NCI-H2107 treated with DMSO at 0.1 percent for 48 hours (cell line): ENCODE data around the gene SYT17.

Source experiments
- DNase-seq: peaks from one replicate; lab custom pipeline; 2025; ENCODE audit not compliant: unreplicated experiment; lab: John Stamatoyannopoulos, UW

SYT17 gene

DNA sequence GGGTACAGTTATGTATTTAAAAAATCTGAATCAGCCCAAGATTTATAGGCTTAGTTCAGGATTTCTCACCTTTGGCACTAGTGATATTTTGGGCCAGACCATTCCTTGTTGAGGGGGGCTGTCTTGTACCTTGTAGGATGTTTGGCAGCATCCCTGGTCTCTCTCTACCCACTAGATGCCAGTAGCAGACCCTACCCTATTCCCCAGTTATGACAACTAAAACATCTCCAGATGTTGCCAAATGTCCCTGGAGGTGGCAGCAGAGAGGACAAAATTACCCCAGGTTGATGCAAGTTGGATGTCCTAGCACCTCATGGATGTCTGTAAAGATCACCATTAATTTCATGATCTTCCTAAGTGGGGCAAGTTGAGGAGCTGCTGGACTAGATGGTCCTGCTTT, 45.8 kb downstream of the SYT17 start:
- no peak for DNase-seq

DNA sequence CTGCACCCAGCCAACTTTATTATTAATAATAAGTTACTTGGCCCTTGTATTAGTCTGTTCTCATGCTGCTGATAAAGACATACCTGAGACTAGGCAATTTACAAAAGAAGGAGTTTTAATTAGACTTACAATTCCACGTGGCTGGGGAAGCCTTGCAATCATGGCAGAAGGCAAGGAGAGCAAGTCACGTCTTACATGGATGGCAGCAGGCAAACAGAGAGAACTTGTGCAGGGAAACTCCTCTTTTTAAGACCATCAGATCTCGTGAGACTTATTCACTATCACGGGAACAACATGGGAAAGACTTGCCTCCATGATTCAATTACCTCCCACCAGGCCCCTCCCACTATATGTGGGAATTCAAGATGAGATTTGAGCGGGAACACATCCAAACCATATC, 47.7 kb downstream of the SYT17 start:
- no peak for DNase-seq

DNA sequence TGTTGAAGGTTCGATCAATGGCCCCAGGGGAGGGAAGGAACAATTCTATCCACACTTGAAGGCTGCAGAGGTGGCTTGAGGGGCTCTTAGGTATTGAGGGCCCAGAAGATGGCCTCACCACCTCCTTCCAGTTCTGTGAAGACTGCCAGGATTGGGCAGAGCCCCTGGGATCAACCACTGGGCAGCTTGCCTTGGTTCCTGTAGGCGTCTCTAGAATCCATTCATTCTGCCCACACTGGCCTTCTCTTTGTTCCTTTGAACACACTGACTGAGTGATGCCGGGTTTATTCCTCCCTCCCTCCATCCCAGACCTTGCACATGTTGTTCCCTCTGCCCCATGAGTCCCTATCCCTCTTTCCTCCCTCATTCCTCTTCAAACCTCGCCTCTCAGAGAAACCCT, 50.5 kb downstream of the SYT17 start:
- no peak for DNase-seq

DNA sequence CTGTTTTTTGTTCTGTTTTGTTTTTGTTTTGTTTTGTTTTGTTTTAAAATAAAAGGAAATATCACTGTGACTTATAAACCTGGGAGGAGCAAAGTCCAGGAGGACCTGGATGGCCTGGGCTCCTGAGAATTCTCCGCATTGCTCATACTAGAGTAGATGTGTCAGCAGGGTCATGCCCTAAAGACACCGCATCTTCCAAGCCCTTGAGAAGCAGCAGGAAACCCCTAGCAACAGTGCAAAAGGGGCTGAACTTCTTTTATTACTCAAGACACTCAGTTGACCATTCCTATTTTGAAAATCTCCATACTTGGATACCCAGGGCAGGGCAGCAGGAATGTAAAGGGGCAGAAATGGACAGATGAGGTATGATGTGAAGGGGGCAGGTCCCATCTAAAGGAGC, 51.8 kb downstream of the SYT17 start:
- no peak for DNase-seq

DNA sequence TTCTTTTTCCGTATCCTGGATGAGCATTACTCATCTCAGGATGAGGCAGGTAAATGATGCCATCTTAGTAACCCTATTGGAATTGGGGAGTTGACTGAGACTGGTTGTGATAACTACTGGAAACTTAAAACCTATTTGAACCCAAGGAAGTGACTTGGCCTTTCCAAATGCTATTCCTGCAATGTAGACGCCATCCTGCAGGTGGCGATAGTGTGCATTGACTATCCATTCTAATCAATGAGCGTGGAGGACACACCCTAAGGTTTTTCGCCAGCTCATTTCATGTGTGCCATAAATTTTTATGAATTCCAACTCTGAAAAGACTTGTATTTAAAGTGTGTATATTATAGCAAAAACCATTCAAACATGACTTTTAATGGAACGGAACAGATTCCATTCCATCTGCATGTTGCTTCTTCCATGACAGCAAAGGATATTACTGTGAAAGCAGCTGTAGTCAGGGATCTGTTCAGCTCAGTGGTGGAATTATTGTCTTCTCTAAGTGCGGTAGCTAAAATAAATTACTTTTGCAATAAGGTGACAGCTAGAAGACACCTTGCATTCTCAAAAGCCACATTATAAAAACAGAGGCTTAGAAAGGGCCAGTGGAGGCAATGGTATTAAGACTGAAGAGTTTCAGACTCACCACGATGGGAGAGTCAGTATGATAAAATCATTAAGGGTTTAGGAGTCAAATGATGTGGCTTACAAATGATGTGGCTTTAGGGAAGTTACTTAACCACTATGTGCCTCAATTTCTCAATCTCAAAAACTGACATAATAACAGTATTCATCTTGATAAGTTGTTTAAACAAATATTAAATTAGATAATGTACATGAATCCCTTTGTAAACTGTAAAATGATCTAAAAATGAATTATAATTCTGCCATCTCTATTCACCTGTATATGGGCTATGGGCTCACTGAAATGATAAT, 55.5 kb downstream of the SYT17 start:
- no peak for DNase-seq

DNA sequence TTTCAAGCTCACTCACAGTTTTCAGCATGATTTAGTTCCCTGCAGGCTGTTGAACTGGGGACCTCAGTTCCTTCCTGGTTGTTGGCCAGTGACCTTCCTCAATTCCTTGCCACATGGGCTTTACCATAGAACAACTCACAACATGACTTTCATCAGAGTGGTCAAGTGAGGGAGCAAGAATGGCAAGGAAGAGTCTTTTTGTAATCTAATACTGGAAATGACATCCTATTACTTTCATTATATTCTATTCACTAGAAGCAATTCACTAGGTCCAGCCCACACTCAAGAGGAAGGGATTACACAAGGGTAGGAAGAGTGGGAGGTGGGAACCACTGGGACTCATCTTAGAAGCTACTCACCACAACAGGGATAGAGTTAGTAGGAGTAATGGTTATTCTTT, 57.6 kb downstream of the SYT17 start:
- DNase-seq = no peak

DNA sequence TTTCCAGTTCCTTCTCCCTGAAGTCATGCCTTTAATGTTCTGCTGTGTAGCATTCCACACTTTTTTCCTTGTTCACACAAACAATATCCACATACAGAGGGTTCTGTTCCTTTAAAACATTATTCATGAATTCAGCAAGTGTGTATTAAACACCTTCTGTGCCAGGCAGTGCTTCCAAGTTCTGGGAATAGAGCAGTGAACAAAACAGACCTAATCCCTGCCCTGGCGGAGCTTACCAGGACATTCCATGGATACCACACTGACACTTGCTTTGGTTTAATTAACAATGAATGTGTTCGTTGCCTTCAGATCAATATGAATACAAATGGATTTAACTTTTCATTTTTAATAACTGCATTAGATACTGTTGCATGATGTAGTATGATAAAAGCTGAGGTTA, 59.6 kb downstream of the SYT17 start:
- no peak for DNase-seq

DNA sequence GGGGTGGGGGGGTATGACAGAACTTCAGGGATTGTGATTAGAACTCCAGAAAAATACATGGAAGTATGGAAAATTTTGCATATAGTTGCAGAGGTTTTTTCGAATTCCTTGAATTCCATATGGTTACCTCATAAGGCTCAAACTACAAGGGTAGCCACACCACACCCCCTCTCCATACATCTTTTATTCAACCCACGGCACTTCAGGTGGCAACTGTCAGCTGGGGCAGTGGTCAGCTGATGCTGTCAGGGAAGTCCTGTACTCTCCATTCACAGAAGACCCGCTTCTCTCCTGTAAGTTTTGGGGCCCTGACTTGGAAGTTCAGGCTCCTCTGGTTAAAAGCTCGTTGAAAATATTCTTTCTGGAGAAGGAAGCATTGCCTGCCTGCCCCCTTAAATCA, 60.0 kb downstream of the SYT17 start:
- no peak for DNase-seq

DNA sequence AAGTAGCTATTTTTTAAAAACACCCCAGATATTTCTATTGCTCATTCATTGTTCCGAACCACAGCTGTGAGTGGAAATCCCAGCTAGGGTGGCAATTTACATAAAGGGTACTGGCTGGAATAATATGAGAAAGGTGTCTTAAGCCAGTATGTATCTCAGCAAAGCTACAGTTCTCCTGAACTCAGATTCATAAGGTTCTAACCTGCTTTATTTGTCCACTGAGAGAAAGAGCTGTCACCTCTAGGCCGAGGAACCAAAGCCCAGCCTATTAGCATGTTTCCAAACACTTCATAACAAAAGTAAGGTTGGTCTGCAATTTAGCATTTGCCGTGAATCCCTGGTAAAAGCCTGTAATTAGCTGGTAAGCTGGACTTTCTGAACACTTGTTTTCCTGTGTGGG, 60.5 kb downstream of the SYT17 start:
- DNase-seq = no peak

DNA sequence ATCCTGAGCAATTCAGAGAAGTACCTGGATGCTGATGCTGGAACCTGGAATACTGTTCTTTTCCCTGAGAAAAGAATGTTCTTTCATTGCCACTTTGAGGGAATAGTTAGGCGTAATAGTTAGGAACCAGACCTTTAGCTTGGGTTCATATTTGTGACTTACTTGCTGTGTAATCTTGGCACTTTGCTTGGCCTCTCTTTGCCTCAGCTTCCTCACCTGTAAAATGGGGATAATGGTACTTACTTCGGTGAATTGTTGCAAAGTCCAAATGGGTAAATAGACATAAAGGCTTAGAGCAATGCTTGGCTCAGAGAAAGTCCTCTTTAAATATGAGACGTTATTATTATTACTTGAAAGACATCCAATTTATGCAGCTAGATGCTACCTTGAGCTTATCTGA, 62.5 kb downstream of the SYT17 start:
- DNase-seq = no peak

DNA sequence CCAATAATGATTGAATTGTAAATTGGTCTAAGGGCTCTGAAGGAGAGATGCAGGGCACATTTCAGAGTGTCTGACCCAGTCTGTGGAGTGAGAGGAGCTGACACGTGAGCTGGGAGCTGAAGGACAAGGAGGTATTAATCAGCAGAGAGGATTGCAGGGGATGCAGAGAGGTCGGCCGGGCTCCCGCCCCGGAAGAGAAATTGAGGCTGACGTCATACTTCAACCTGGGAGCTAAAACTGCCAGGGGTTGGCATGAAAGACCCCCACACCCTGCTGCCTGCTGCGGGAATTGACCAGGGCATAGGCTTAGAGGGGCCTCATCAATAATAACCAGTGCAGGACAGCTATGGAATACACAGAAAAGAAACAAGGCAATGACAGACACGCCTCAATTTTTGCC, 63.8 kb downstream of the SYT17 start:
- DNase-seq = no peak

DNA sequence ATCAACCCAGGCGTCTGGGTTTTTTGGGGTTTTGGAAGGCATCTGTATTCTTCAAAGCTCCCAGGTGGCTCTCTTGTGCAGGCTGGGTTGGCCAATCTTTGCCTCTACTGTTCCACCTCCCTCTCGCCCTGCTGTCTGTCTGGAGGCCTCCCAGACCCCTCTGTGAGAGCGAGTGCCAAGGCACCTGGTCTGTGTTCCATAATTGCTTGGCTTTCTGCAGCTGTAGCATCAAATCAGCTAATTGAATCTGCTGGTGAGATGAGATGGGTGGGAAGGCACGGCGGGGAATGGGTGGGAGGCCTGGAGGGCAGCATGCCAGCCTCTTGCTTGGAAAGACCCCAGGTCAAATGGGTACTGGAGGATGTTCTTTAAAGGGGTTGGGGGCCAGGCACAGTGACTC, 64.9 kb downstream of the SYT17 start:
- DNase-seq = no peak

DNA sequence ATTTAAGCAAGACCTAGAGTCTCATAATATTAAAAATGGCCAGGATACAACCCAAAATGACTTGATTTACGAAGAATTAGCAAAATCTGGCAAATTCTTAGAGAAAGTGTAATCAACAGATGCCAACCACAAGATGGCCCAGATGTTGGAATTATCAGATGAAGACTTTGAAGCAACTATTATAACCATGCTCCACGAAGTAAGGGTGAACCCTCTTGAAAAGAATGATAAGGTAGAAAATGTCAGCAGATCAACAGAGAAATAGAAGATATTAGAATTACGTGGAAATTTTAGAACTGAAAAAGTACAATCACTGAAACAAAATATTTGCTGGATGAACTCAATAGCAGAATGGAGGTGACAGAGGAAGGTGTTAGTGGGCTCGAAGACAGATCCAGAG, 67.4 kb downstream of the SYT17 start:
- DNase-seq = no peak

DNA sequence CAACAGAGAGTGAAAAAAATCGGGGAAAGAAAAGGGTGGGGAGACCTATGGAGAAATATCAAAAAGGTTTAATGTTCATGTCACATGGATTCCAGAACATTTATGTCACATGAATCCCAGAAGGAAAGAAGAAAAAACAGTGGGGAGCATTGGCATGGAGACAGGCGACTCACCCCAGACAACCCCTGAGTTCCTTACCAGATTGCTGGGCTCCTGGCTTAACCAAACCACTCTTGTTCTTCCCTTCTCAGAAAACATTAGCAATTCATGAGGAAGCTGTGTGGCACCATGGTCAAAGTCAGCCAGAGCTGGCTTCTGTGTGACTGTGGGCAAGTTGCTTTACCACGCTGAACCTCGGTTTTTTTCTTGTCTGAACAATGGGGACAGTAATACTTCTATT, 67.8 kb downstream of the SYT17 start:
- DNase-seq = no peak

DNA sequence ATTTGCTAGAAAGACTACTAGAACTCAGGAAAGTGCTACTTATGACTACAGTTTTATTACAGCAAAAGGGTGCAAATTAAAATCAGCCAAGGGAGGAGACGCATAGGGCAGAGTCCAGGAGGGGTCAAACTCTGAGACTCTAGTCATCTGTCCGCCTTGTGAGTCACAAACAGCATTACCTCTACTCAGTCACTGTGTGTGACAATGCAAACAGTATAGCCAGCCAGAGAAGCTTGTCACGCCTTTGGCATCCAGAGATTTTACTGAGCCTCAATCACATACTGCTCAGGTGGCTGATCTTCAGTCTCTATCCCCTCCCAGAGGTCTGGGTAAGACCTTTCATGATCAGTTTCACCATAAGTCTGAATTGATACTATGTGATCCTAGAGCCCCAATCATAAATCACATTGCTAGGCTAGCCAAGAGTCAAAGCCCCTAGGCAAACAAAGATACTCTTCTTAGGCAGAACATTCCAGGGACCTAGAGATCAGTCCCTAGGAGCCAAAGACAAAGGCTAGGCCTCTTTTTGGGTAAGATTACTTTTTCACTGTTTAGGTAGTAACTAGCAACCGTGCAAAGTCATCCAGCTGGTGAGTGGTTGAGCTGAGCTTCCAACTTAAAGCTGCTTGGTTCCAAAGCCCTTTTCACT, 68.6 kb downstream of the SYT17 start:
- no peak for DNase-seq

DNA sequence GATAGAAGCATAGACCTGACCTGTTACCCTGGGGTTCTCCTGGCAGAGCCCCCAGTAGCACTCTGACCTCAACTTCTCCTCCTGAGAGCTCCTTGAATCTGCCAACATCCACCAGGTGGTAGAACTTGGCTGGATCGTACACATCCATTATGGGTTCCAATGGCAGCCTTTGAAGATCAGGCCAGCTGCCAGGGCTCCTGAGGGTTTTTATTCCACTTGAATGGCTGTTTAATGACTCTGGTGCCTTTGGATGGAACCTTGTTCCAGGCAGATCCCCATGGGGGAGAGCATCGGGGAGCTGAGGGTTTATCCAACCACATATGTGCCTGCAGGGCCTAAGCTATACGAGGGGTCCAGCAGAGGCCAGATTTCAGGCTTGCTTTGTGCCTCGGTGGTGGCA, 70.4 kb downstream of the SYT17 start:
- DNase-seq = peak; percentile 54

DNA sequence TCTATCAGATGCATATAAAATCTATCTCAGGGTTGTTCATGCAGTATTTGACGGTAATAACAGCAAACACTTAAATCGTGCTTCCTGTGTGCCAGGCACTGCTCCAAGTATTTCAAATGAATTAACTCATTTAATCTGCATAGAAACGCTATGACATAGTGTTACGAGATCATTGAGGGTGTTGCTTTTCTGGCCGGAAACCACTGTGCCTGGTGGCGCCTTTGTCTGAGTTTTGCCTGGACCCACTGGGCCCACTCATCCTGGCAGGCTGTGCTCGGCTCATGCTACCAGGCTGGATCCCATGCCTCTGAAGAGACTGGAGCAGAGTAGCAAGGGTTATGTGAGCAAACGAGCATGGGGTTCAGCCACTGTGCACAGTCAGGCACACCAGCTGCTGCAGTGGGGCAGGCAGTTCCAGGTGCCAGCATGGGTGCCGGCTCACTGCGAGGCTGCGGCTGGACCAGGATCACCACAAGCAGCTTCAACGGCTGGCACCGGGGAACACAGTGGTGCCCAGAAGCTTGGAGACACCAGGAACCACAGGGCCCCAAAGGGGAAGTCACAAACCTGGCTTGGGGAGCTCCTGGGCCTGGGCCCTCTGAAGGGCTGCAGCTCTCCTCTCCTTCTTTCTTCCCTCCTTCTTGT, 71.6 kb downstream of the SYT17 start:
- no peak for DNase-seq

DNA sequence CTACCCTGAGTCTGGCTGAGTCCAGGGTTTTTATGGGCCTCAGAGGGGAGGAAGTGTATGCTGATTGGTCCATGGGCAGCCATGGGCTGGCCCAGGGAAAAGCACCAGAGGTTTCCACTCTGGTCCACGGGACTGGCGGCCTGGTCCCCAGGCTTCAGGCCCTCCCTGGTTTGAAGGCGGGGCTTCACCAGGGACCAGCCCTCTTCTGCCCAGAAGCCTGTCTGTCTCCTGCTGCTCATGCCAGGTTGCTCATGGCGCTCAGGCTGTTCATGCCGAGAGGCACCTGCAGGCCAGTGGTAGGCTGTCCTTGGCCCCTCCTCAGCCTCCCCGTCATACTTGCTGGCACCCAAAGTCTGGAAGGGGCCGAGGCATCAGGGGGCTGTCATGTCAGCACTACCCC, 72.5 kb downstream of the SYT17 start:
- no peak for DNase-seq

DNA sequence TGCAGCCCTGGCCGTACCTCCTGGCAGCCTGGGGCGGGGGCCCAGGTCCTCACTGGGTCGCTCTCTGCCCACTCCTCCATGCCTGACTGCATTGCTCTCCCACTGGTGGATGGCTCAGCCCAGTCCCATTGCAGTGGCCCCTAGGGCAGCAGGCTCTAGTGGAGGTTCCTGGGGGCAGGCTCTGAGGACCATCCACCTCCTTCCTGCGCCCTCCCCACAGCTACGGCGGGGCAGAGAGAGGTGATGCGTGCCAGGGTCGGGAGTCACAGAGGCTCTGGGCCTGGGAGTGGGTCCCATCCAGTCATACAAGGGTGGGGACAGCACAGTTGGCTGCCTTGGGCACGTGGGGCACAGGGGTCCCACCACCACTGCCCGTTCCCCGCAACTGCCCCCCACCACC, 73.5 kb downstream of the SYT17 start:
- DNase-seq = no peak

DNA sequence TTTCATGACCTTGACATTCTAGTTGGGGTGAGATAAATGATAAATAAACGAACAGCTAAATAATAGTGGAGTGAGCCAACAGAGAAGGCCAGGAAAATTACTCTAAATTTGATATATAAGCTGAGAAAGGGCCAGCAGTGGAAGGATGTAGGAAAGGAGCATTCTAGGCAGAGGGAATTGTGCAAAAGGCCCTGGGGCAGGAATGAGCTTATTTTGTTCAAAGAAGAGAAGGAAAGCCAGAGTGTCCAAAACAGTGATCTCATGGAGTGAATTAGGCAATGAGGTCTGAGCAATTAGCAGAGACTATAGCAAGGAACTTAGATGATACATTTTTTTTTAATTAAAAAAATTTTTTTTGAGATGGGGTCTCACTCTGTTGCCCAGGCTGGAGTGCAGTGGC, 74.1 kb downstream of the SYT17 start:
- DNase-seq = no peak

DNA sequence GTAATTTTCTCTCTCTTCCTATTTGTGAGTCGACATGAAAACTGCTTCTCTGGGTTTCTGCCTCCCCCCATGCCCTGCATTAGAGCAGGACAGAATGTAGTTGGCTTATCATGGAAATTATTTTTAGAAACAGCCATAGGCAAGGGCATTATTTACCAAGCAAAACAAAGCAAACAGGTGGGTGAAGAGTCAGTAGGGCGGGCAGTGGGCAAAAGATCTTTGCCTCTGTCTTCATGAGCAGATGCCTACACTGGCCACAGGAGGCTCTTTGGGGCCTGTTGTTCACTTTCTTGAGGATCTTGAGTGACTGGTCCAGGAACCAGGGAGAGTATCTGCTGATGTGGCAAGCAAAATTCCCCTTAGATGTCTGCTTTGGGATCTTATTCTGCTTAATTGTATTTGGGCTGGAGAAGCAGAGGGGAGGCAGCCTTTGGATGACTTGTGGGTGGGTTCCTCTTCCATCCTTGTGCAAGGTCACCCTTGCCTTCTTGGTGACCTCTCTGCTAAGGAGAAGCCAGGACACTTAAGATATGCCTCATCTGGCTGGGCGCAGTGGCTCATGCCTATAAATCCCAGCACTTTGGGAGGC, 75.0 kb downstream of the SYT17 start:
- DNase-seq = no peak
